A673 (cell line): Measurements from ENCODE around the gene PLK2. TPM values are rescaled to one million over a fixed set of nuclear protein-coding genes. Genes with fewer than 3 reads are reported as not detected.
A peak's percentile ranks its signal among the peaks of the same experiment; 100 is the strongest.

Experiments used
- BruUV-seq: library from RNA; stranded (reverse); fragments of 400-500 nt; replicated peaks from 2 replicates; lab custom pipeline; 2021; lab: Mats Ljungman, UMichigan
- CTCF ChIA-PET: fragments of 300-600 bp; sonication (Branson Sonifier 250); formaldehyde crosslinking; loops from one replicate; lab custom pipeline; 2022; ENCODE audit warnings: antibody characterized with exemption; lab: Charles Lee
- POLR2A ChIA-PET: fragments of 300-600 bp; sonication (Branson Sonifier 250); formaldehyde crosslinking; loops from one replicate; lab custom pipeline; 2022; ENCODE audit warnings: antibody characterized with exemption; ENCODE audit not compliant: low non-redundant PET; lab: Charles Lee
- DNase-seq: peaks from one replicate; pipeline ENCODE4 v3.0.0-alpha.2; 2015; ENCODE audit warnings: low spot score
- H3K27ac ChIP-seq: fragments of 200-600 bp; sonication (generic); 2 replicates; pipeline ENCODE4 v1.5.1; 2016; ENCODE audit warnings: mixed run types, low read depth, mild to moderate bottlenecking, mixed read lengths, antibody characterized with exemption, low read length; ENCODE audit not compliant: poor library complexity, severe bottlenecking
- H3K27me3 ChIP-seq: fragments of 200-600 bp; sonication (generic); replicated peaks from 2 replicates; pipeline ENCODE4 v1.6.1; 2017; ENCODE audit warnings: mixed run types, low read depth, mild to moderate bottlenecking, mixed read lengths, antibody characterized with exemption, low read length; ENCODE audit not compliant: insufficient read depth, poor library complexity
- H3K36me3 ChIP-seq: fragments of 200-600 bp; sonication (generic); 2 replicates; pipeline ENCODE4 v1.6.1; 2016; ENCODE audit warnings: mixed run types, mild to moderate bottlenecking, mixed read lengths, antibody characterized with exemption, low read length; ENCODE audit not compliant: insufficient read depth, poor library complexity, severe bottlenecking
- H3K4me1 ChIP-seq: fragments of 200-600 bp; sonication (generic); 2 replicates; pipeline ENCODE4 v1.6.1; 2017; ENCODE audit warnings: mixed run types, mild to moderate bottlenecking, mixed read lengths, antibody characterized with exemption, low read length; ENCODE audit not compliant: insufficient read depth, poor library complexity, severe bottlenecking
- H3K4me3 ChIP-seq: fragments of 200-600 bp; sonication (generic); 2 replicates; pipeline ENCODE4 v1.5.1; 2016; ENCODE audit warnings: low read depth, mixed run types, mild to moderate bottlenecking, mixed read lengths, low read length; ENCODE audit not compliant: poor library complexity, severe bottlenecking
- H3K9me3 ChIP-seq: fragments of 200-600 bp; sonication (generic); 2 replicates; pipeline ENCODE4 v1.6.1; 2016; ENCODE audit warnings: mixed run types, low read depth, mild to moderate bottlenecking, mixed read lengths, antibody characterized with exemption, low read length; ENCODE audit not compliant: poor library complexity, severe bottlenecking
- EZH2 ChIP-seq: fragments of 200-600 bp; sonication (generic); IDR thresholded peaks from 2 replicates; pipeline ENCODE4 v1.6.1; 2017; ENCODE audit warnings: borderline replicate concordance, low read depth, mild to moderate bottlenecking, mixed read lengths, antibody characterized with exemption, low read length; ENCODE audit not compliant: poor library complexity, severe bottlenecking
- intact Hi-C: fragments of 100-400 bp; cut with micrococcal nuclease; formaldehyde crosslinking; loops from one replicate; pipeline ENCODE4 v1.10.0; 2022; ENCODE audit not compliant: unreplicated experiment
- total RNA-seq: library from RNA; stranded (reverse); gene quantifications from 2 replicates; pipeline ENCODE4 v1.2.3, GENCODE V29; 2021
- TF ChIP-seq, protein P1 (sequence below): fragments of 300-800, 200-600 bp; sonication (generic); conservative IDR thresholded peaks from 2 replicates; pipeline ENCODE4 v1.5.1; 2017; ENCODE audit warnings: low read depth, mild to moderate bottlenecking, antibody characterized with exemption, low read length, moderate library complexity, mixed read lengths

Gene PLK2
- total RNA-seq, 1 experiment from 2014 or later: 4.2 TPM

GRCh38 chr5:58460732-58461286, 923 bp upstream of the PLK2 start:
- ChIA-PET POLR2A (interaction anchor here (0.6 to 0.7 kb wide), 2 partner anchors 30 to 201 kb away, joined by 5 to 7 read pairs; no protein-coding TSS in a partner anchor), CTCF (interaction anchor here (0.6 to 4.3 kb wide), 5 partner anchors 281 to 1163 kb away, joined by 3 to 29 read pairs (median 4); no protein-coding TSS in a partner anchor)
- DNase-seq: peak; percentile 86
- peak overlapping the region; percentile 38 for H3K27ac ChIP-seq
- peak overlapping the region; percentile 54 for H3K4me3 ChIP-seq
- H3K9me3 ChIP-seq: no peaks in the 10 kb centered on the region
- no peak for TF ChIP-seq EZH2
- TF ChIP-seq, protein P1, sequence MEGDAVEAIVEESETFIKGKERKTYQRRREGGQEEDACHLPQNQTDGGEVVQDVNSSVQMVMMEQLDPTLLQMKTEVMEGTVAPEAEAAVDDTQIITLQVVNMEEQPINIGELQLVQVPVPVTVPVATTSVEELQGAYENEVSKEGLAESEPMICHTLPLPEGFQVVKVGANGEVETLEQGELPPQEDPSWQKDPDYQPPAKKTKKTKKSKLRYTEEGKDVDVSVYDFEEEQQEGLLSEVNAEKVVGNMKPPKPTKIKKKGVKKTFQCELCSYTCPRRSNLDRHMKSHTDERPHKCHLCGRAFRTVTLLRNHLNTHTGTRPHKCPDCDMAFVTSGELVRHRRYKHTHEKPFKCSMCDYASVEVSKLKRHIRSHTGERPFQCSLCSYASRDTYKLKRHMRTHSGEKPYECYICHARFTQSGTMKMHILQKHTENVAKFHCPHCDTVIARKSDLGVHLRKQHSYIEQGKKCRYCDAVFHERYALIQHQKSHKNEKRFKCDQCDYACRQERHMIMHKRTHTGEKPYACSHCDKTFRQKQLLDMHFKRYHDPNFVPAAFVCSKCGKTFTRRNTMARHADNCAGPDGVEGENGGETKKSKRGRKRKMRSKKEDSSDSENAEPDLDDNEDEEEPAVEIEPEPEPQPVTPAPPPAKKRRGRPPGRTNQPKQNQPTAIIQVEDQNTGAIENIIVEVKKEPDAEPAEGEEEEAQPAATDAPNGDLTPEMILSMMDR: peak; percentile 83
- peaks cover 24% of the 10 kb centered on the region for H3K27me3 ChIP-seq
- intact Hi-C loops: loop anchor here (1.0 to 5.0 kb wide), 5 partner anchors 574 to 1554 kb away; partner anchors contain the start of gene SETD9
- no peaks in the 10 kb centered on the region for H3K36me3 ChIP-seq
- peaks cover 8% of the 10 kb centered on the region for H3K4me1 ChIP-seq
- BruUV-seq: no TSS peak

DNA sequence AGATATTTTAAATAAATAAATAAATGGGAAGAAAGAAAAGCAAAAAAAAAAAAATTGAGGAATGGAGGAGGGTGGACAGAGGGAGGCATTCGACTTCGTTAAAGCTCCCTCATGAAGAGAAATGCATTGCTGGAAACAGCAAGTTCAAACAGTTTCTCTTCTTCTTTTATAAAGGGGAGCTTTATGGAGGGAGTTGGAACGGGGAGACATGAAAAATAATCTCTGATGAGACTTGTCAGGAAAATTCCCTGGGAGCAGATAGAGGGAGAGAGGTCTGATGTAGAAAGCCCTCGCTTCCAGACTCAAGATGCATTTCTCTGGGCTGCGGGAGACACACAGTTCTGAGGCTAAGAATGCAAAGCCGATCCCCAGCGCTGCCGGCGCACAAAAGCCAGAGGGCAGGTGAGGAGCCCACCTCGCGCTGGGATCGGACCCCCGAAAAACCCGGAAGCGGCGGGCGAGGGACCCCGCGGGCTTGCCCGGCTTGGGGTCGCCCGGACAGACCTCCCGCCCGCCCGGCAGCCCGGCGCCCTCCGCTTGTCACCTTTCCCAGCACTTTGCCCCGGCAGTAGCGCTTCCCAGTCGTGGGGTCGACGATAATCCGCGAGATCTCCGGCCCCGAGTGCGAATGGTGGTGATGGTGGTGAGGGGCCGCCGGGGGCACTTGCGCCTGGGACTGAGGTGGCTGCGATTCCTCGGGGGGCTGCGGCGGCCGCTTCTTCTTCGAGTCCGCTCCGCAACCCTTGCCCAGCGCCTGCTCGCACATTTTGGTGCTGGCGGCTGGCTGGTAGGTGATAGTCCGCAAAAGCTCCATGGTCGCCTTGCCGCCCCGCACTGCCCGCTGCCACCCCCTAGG, 512 bp downstream of the PLK2 start:
- Histone ChIP-seq H3K36me3 (no peaks in the 10 kb centered on the region), H3K27me3 (peaks cover 24% of the 10 kb centered on the region), H3K4me3 (peak overlapping the region; percentile 54), H3K4me1 (peaks cover 8% of the 10 kb centered on the region), H3K27ac (no peak overlapping the region), H3K9me3 (no peaks in the 10 kb centered on the region)
- intact Hi-C loops: loop anchor here (1.0 to 5.0 kb wide), 5 partner anchors 572 to 1552 kb away; partner anchors contain the start of gene SETD9
- POLR2A ChIA-PET: no interaction called here
- BruUV-seq: no TSS peak
- peak; percentile 17 for DNase-seq
- CTCF ChIA-PET: interaction anchor here (0.5 to 4.3 kb wide), 2 partner anchors 400 to 680 kb away, joined by 4 to 29 read pairs; no protein-coding TSS in a partner anchor
- no peak for TF ChIP-seq EZH2
- TF ChIP-seq, protein P1: no peak

DNA sequence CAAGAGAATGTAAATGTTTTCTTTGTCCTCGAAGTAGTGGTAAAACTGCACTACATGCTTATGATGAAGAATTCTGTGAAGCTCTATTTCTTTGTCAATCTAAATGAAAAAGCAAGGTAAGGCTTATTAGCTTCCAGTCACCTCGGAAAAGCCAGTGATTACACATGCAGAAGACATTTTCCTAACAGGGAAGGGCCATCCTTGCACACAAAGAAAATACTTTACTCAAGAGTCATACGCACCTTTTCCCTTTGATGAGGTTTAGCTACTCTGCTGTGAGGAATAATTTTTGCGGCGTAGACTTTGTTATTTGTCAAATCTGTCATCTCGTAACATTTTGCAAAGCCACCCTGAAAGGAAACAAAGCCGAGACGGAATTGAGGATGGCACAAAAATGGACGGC, 1.1 kb downstream of the PLK2 start:
- TF ChIP-seq, protein P1: no peak
- TF ChIP-seq EZH2: no peak
- ChIA-PET CTCF (no interaction called here), POLR2A (no interaction called here)
- intact Hi-C loops: no loop called here
- peak overlapping the region; percentile 54 for H3K4me3 ChIP-seq
- no peak for DNase-seq
- no peaks in the 10 kb centered on the region for H3K9me3 ChIP-seq
- H3K4me1 ChIP-seq: peaks cover 8% of the 10 kb centered on the region
- BruUV-seq: no TSS peak
- no peaks in the 10 kb centered on the region for H3K36me3 ChIP-seq
- peaks cover 24% of the 10 kb centered on the region for H3K27me3 ChIP-seq
- H3K27ac ChIP-seq: no peak overlapping the region
